ENCODE measurements around the gene LIMS3.
"Not testable (repeated sequence)": the region's sequence is repeated elsewhere in the genome, so short reads cannot be mapped to it uniquely, and the experiment has no call there.

The LIMS3 gene

GRCh38 chr2:109898462-109899336 lies at the start of gene LIMS3:
Gene LIMS3 (plus strand): TSS chr2:109898688. CDS start chr2:109898729, 41 bp downstream.
- not testable (repeated sequence) for DNase-seq

- not testable (repeated sequence) for DNase-seq
Measured at GRCh38 chr2:109871129-109871751, 27.2 kb upstream of the LIMS3 start.

- DNase-seq: not testable (repeated sequence)
Measured at GRCh38 chr2:109876625-109877024, 21.9 kb upstream of the LIMS3 start.

- DNase-seq: not testable (repeated sequence)
Measured at GRCh38 chr2:109882112-109882511, 16.4 kb upstream of the LIMS3 start.

GRCh38 chr2:109888414-109888813 lies 10.1 kb upstream of the LIMS3 start:
- DNase-seq: not testable (repeated sequence)

- DNase-seq: not testable (repeated sequence)
Measured at GRCh38 chr2:109889909-109890308, 8.6 kb upstream of the LIMS3 start.

- DNase-seq: not testable (repeated sequence)
Measured at GRCh38 chr2:109891024-109891423, 7.5 kb upstream of the LIMS3 start.

GRCh38 chr2:109893736-109894135 lies 4.8 kb upstream of the LIMS3 start:
- DNase-seq: not testable (repeated sequence)

GRCh38 chr2:109894141-109894540 lies 4.3 kb upstream of the LIMS3 start:
- not testable (repeated sequence) for DNase-seq

- DNase-seq: not testable (repeated sequence)
Measured at GRCh38 chr2:109895090-109895869, 3.2 kb upstream of the LIMS3 start.

GRCh38 chr2:109896212-109896611 lies 2.3 kb upstream of the LIMS3 start:
- DNase-seq: not testable (repeated sequence)

GRCh38 chr2:109897769-109898461 lies 573 bp upstream of the LIMS3 start:
- DNase-seq: not testable (repeated sequence)

GRCh38 chr2:109905796-109906195 lies 7.3 kb downstream of the LIMS3 start:
- DNase-seq: not testable (repeated sequence)

GRCh38 chr2:109908626-109909025 lies 10.1 kb downstream of the LIMS3 start:
- DNase-seq: not testable (repeated sequence)

GRCh38 chr2:109910789-109911188 lies 12.3 kb downstream of the LIMS3 start:
- DNase-seq: not testable (repeated sequence)

GRCh38 chr2:109913911-109914310 lies 15.4 kb downstream of the LIMS3 start:
- DNase-seq: not testable (repeated sequence)

- not testable (repeated sequence) for DNase-seq
Measured at GRCh38 chr2:109914552-109914951, 16.1 kb downstream of the LIMS3 start.

GRCh38 chr2:109915830-109916229 lies 17.3 kb downstream of the LIMS3 start:
- DNase-seq: not testable (repeated sequence)

- not testable (repeated sequence) for DNase-seq
Measured at GRCh38 chr2:109920162-109920561, 21.7 kb downstream of the LIMS3 start.

- not testable (repeated sequence) for DNase-seq
Measured at GRCh38 chr2:109921543-109922384, 23.3 kb downstream of the LIMS3 start.

- DNase-seq: not testable (repeated sequence)
Measured at GRCh38 chr2:109924481-109924880, 26.0 kb downstream of the LIMS3 start.

All from MV-4-11 (cell line).